DND-41 (cell line): ENCODE results near the gene MCTP1.

ENCODE experiments used
- ATAC-seq: fragments of 200-7000 bp; cut with Tn5 transposase; 3 replicates; pipeline ENCODE4 v1.9.1; 2021; ENCODE audit warnings: low read depth; ENCODE audit not compliant: insufficient read depth
- DNase-seq: peaks from one replicate; pipeline ENCODE4 v3.0.0-alpha.2; 2020
- H2AFZ ChIP-seq: 2 replicates; pipeline ENCODE4 v1.6.0; 2012; ENCODE audit warnings: low read depth, low read length
- H3K27ac ChIP-seq: 2 replicates; pipeline ENCODE4 v1.5.1; 2012; ENCODE audit warnings: low read length, inconsistent platforms
- H3K27me3 ChIP-seq: fragments of 200-600 bp; sonication (generic); 2 replicates; pipeline ENCODE4 v1.6.0; 2012; ENCODE audit warnings: low read length, mild to moderate bottlenecking, inconsistent platforms; ENCODE audit not compliant: insufficient read depth, poor library complexity
- H3K36me3 ChIP-seq: 2 replicates; pipeline ENCODE4 v1.5.1; 2012; ENCODE audit warnings: low read length, inconsistent platforms; ENCODE audit not compliant: insufficient read depth
- H3K4me1 ChIP-seq: 2 replicates; pipeline ENCODE4 v1.5.1; 2012; ENCODE audit warnings: mild to moderate bottlenecking, low read length; ENCODE audit not compliant: insufficient read depth
- H3K4me2 ChIP-seq: 2 replicates; pipeline ENCODE4 v1.6.0; 2012; ENCODE audit warnings: mild to moderate bottlenecking, moderate library complexity, low read length, inconsistent platforms; ENCODE audit not compliant: insufficient read depth
- H3K4me3 ChIP-seq, 2 experiments: fragments of 200-600 bp in 1 of 2; shearing (Covaris generic) in 1 of 2; 2 replicates each; pipeline ENCODE4 v1.5.1; 2012 to 2016; ENCODE audit warnings: inconsistent platforms in 2 of 2, low read length in 2 of 2, mild to moderate bottlenecking in 2 of 2, low read depth in 1 of 2, moderate library complexity in 1 of 2
- H3K79me2 ChIP-seq: 2 replicates; pipeline ENCODE4 v1.6.0; 2012; ENCODE audit warnings: low read length, inconsistent platforms; ENCODE audit not compliant: insufficient read depth
- H3K9ac ChIP-seq: 2 replicates; pipeline ENCODE4 v1.6.0; 2012; ENCODE audit warnings: low read depth, mild to moderate bottlenecking, inconsistent platforms, low read length, moderate library complexity
- H3K9me3 ChIP-seq: 2 replicates; pipeline ENCODE4 v1.5.1; 2012; ENCODE audit warnings: low read length, moderate library complexity, mild to moderate bottlenecking, inconsistent platforms; ENCODE audit not compliant: insufficient read depth, severe bottlenecking
- H4K20me1 ChIP-seq: 2 replicates; pipeline ENCODE4 v1.6.0; 2012; ENCODE audit warnings: low read length; ENCODE audit not compliant: insufficient read depth
- EZH2 ChIP-seq: IDR thresholded peaks from 3 replicates; pipeline ENCODE4 v1.6.1; 2012; ENCODE audit warnings: borderline replicate concordance, low read depth, mild to moderate bottlenecking, moderate library complexity, low read length, inconsistent platforms; ENCODE audit not compliant: severe bottlenecking
- TF ChIP-seq, protein P1 (sequence below): IDR thresholded peaks from 2 replicates; pipeline ENCODE4 v1.5.1; 2012; ENCODE audit warnings: borderline replicate concordance, low read length, moderate library complexity, mild to moderate bottlenecking; ENCODE audit not compliant: poor library complexity, severe bottlenecking; ENCODE audit errors: extremely low read depth

Gene MCTP1

DNA sequence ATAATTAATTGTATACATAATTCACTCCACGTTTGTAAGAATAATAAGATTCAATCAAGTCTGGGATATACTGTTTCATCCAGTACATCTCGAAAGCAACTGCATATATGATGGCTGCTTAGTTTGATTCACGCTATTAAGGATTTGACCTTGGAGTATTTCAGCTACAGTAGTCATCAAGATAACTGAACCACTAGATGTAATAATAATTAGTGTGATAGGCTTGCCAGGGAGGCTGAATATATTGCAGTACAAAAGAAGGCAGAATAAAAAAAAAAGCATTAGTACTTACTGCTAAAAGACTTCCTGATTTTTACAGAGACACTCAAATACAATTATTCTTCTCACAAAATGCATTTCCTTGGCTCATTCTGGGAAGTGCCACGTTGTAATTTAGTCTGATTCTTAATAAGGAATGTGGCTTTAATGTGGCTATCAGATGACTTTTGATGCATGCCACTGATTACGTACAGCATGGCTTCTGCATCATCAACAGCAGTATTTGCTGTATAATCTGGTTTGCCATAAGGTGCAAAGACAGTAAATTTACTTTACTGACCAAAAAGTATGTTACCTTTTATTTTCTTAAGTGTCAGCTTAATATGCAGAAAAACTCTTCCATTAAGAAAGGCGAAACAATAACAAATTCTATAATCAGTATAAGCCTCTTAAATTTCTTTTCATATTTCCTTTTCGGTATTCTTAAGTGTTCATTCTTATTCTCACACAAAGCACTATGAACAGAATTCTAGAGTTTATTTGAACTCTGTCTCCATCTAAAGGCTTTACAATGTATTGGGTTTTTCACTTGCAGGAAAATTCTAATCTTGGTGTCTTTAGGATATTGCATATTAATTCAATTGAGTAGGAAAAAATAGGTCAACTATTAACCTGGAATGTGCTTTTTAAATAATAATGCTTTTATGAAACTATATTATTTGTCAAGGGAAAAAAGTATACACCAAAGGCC is 500.1 kb downstream of the MCTP1 start:
- Histone ChIP-seq H3K4me3 (no peak overlapping the region), H3K79me2 (no peaks in the 10 kb centered on the region), H3K36me3 (no peaks in the 10 kb centered on the region), H4K20me1 (no peaks in the 10 kb centered on the region), H3K9me3 (no peaks in the 10 kb centered on the region), H3K27ac (no peak overlapping the region), H3K4me1 (no peaks in the 10 kb centered on the region), H2AFZ (no peak overlapping the region), H3K9ac (no peak overlapping the region), H3K4me2 (no peak overlapping the region), H3K27me3 (no peaks in the 10 kb centered on the region)
- no peak for TF ChIP-seq EZH2
- TF ChIP-seq, protein P1, sequence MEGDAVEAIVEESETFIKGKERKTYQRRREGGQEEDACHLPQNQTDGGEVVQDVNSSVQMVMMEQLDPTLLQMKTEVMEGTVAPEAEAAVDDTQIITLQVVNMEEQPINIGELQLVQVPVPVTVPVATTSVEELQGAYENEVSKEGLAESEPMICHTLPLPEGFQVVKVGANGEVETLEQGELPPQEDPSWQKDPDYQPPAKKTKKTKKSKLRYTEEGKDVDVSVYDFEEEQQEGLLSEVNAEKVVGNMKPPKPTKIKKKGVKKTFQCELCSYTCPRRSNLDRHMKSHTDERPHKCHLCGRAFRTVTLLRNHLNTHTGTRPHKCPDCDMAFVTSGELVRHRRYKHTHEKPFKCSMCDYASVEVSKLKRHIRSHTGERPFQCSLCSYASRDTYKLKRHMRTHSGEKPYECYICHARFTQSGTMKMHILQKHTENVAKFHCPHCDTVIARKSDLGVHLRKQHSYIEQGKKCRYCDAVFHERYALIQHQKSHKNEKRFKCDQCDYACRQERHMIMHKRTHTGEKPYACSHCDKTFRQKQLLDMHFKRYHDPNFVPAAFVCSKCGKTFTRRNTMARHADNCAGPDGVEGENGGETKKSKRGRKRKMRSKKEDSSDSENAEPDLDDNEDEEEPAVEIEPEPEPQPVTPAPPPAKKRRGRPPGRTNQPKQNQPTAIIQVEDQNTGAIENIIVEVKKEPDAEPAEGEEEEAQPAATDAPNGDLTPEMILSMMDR = peak; percentile 45
- no peak for DNase-seq
- no peak for ATAC-seq

DNA sequence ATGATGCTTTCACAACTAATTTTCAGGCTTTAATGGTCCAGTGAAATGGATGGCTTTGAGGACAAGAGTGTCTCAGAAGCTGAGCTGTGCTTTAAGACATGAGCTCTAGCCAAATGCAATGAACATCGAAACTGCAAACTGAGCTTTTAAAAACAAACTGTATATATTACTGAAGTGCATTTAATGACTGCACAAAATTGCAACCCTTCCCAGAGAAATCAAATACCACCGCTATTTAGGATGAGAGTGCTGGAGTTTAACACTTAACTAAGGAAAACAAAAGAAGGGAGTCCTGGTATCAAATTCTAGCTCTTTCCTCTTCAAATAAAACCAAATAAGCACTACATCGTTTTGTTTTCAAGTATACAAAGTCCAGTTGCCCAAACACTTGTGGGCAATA is 502.5 kb downstream of the MCTP1 start:
- Histone ChIP-seq H3K4me3 (no peak overlapping the region), H3K27ac (no peak overlapping the region), H3K9me3 (no peaks in the 10 kb centered on the region), H3K79me2 (no peaks in the 10 kb centered on the region), H3K36me3 (no peaks in the 10 kb centered on the region), H3K9ac (no peak overlapping the region), H4K20me1 (no peaks in the 10 kb centered on the region), H3K4me2 (no peak overlapping the region), H3K4me1 (no peaks in the 10 kb centered on the region), H3K27me3 (no peaks in the 10 kb centered on the region), H2AFZ (no peak overlapping the region)
- DNase-seq = no peak
- ATAC-seq = no peak
- TF ChIP-seq, protein P1 = no peak
- TF ChIP-seq EZH2 = no peak

DNA sequence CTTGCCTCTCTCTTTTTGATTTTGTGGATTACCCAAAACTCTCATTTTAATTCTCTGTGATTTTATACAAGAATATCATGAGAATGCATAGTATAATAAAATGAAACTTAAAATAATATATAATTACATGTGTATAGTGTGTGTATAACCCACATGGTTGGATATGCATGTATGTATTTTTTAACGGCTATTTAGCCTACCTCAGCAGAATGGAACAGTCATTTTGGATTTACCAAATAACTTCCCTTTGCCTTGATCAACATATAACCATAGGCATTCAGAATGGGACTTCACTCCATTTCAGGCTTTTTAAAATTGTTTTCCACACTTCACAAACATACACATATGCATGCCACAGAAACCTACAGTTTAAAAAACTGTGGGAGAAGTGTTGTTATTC is 505.2 kb downstream of the MCTP1 start:
- no peak overlapping the region for H3K9ac ChIP-seq
- no peaks in the 10 kb centered on the region for H4K20me1 ChIP-seq
- H3K9me3 ChIP-seq = no peaks in the 10 kb centered on the region
- no peak overlapping the region for H2AFZ ChIP-seq
- H3K36me3 ChIP-seq = no peaks in the 10 kb centered on the region
- no peaks in the 10 kb centered on the region for H3K79me2 ChIP-seq
- no peak overlapping the region for H3K4me3 ChIP-seq
- H3K4me1 ChIP-seq = no peaks in the 10 kb centered on the region
- ATAC-seq (no peak), DNase-seq (no peak)
- H3K27ac ChIP-seq = no peak overlapping the region
- TF ChIP-seq EZH2 = no peak
- TF ChIP-seq, protein P1 = no peak
- H3K27me3 ChIP-seq = no peaks in the 10 kb centered on the region
- H3K4me2 ChIP-seq = no peak overlapping the region
